ENCODE data around the gene CLDN4. TPM values are rescaled to one million over a fixed set of nuclear protein-coding genes. Genes with fewer than 3 reads are reported as not detected.
"Not testable (repeated sequence)": the region's sequence is repeated elsewhere in the genome, so short reads cannot be mapped to it uniquely, and the experiment has no call there.

Gene CLDN4
- total RNA-seq (100 to 1,000 TPM in 1 of 5 donors, 10 to 100 TPM in 3, not detected in 1; 15.6 to 523 (median 17.3) TPM), polyA plus RNA-seq (10 to 100 TPM in 2 of 3 donors, 1 to 10 TPM in 1; 2.4 to 51.2 (median 36.1) TPM)
- long read RNA-seq, donor 1, transcript CLDN4-201 (1 exons, 1,831 nt) = major isoform, 158 of 158 reads
- long read RNA-seq, donor 1, partial matches to known transcripts = 0 of 158 reads
- long read RNA-seq, donor 1, other reads (novel, unspliced or antisense) = 0 of 158 reads
- long read RNA-seq, donor 2, transcript CLDN4-201 (1 exons, 1,831 nt) = major isoform, 65 of 65 reads
- long read RNA-seq, donor 2, partial matches to known transcripts = 0 of 65 reads
- long read RNA-seq, donor 2, other reads (novel, unspliced or antisense) = 0 of 65 reads
- long read RNA-seq, donor 3, transcript CLDN4-201 (1 exons, 1,831 nt) = major isoform, 132 of 132 reads
- long read RNA-seq, donor 3, partial matches to known transcripts = 0 of 132 reads
- long read RNA-seq, donor 3, other reads (novel, unspliced or antisense) = 0 of 132 reads
- long read RNA-seq, donor 4, transcript CLDN4-201 (1 exons, 1,831 nt) = major isoform, 5 of 5 reads
- long read RNA-seq, donor 4, partial matches to known transcripts = 0 of 5 reads
- long read RNA-seq, donor 4, other reads (novel, unspliced or antisense) = 0 of 5 reads
- long read RNA-seq, donor 5, transcript CLDN4-201 (1 exons, 1,831 nt) = major isoform, 71 of 71 reads
- long read RNA-seq, donor 5, partial matches to known transcripts = 0 of 71 reads
- long read RNA-seq, donor 5, other reads (novel, unspliced or antisense) = 0 of 71 reads
- long read RNA-seq, donor 6, transcript CLDN4-201 (1 exons, 1,831 nt) = major isoform, 148 of 155 reads
- long read RNA-seq, donor 6, partial matches to known transcripts = 7 of 155 reads
- long read RNA-seq, donor 6, other reads (novel, unspliced or antisense) = 0 of 155 reads
- long read RNA-seq, donor 7, transcript CLDN4-201 (1 exons, 1,831 nt) = major isoform, 121 of 121 reads
- long read RNA-seq, donor 7, partial matches to known transcripts = 0 of 121 reads
- long read RNA-seq, donor 7, other reads (novel, unspliced or antisense) = 0 of 121 reads
- long read RNA-seq, donor 8, transcript CLDN4-201 (1 exons, 1,831 nt) = major isoform, 116 of 121 reads
- long read RNA-seq, donor 8, partial matches to known transcripts = 0 of 121 reads
- long read RNA-seq, donor 8, other reads (novel, unspliced or antisense) = 5 of 121 reads
- long read RNA-seq, donor 9, transcript CLDN4-201 (1 exons, 1,831 nt) = major isoform, 35 of 35 reads
- long read RNA-seq, donor 9, partial matches to known transcripts = 0 of 35 reads
- long read RNA-seq, donor 9, other reads (novel, unspliced or antisense) = 0 of 35 reads
- long read RNA-seq, donor 10, transcript CLDN4-201 (1 exons, 1,831 nt) = major isoform, 187 of 187 reads
- long read RNA-seq, donor 10, partial matches to known transcripts = 0 of 187 reads
- long read RNA-seq, donor 10, other reads (novel, unspliced or antisense) = 0 of 187 reads

DNA sequence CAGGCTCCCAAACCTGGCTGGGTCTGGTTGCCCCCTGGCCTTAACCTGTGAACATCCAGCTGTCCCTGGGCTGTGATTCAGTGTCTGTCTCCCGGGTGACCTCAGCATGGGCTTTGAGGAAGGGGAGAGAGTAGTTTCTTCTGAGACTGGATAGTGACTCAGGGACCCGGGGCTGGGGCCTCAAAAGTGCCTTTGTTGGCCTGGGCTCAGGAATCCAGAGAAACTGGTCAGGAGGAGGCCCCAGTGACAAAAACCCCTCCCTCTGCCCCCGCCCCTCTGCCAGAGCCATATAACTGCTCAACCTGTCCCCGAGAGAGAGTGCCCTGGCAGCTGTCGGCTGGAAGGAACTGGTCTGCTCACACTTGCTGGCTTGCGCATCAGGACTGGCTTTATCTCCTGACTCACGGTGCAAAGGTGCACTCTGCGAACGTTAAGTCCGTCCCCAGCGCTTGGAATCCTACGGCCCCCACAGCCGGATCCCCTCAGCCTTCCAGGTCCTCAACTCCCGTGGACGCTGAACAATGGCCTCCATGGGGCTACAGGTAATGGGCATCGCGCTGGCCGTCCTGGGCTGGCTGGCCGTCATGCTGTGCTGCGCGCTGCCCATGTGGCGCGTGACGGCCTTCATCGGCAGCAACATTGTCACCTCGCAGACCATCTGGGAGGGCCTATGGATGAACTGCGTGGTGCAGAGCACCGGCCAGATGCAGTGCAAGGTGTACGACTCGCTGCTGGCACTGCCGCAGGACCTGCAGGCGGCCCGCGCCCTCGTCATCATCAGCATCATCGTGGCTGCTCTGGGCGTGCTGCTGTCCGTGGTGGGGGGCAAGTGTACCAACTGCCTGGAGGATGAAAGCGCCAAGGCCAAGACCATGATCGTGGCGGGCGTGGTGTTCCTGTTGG lies at the start of gene CLDN4:
Gene CLDN4, plus strand, starts transcription at position 316 of the 903 bp plus-strand sequence. Its CDS starts 206 bp downstream, at position 522.
- peaks cover 20 to 69% (median 64%) of the 10 kb centered on the region in 4 donors for H3K4me1 ChIP-seq
- H3K4me3 ChIP-seq = peak within 1 kb of the TSS in 3 of 4 donors; percentile 22 to 46 (median 41)
- TF ChIP-seq EP300 (IDR thresholded peaks at IDR 0.05) (no peak), POLR2AphosphoS5 (IDR thresholded peaks at IDR 0.05) (peak in 2 of 3 donors; percentile 89 to 90), POLR2A (IDR thresholded peaks at IDR 0.05) (peak in 1 of 4 donors; percentile 33)
- H3K36me3 ChIP-seq = no peaks in the 10 kb centered on the region
- H3K9me3 ChIP-seq = no peaks in the 10 kb centered on the region
- intact Hi-C loops (cut with DNase I; ENCODE audit: low total_unique reads) = no loop called here
- H3K27me3 ChIP-seq = peaks cover 0 to 61% (median 10%) of the 10 kb centered on the region in 3 donors
- peak within 1 kb of the TSS; percentile 41 to 86 (median 71) for H3K27ac ChIP-seq
- 28 to 59% (median 36%) methylated on average over 13 to 42 of the region's 42 CpGs for WGBS, 5 donors
- peak; percentile 85 to 95 for DNase-seq

GRCh38 chr7:73786588-73786987 lies 44.2 kb upstream of the CLDN4 start:
- Histone ChIP-seq H3K4me1 (no peaks in the 10 kb centered on the region), H3K4me3 (no peak overlapping the region), H3K36me3 (no peaks in the 10 kb centered on the region), H3K27ac (no peak overlapping the region), H3K9me3 (peaks cover 0 to 19% (median 6%) of the 10 kb centered on the region in 4 donors), H3K27me3 (peaks cover 0 to 61% (median 10%) of the 10 kb centered on the region in 3 donors)
- intact Hi-C loops (cut with DNase I; ENCODE audit: low total_unique reads) = no loop called here
- WGBS, 5 donors = 77 to 92% (median 88%) methylated on average over 1 of the region's 1 CpG
- TF ChIP-seq EP300 (IDR thresholded peaks at IDR 0.05) (no peak), POLR2AphosphoS5 (IDR thresholded peaks at IDR 0.05) (no peak), POLR2A (IDR thresholded peaks at IDR 0.05) (no peak)
- TF ChIP-seq, protein P1, sequence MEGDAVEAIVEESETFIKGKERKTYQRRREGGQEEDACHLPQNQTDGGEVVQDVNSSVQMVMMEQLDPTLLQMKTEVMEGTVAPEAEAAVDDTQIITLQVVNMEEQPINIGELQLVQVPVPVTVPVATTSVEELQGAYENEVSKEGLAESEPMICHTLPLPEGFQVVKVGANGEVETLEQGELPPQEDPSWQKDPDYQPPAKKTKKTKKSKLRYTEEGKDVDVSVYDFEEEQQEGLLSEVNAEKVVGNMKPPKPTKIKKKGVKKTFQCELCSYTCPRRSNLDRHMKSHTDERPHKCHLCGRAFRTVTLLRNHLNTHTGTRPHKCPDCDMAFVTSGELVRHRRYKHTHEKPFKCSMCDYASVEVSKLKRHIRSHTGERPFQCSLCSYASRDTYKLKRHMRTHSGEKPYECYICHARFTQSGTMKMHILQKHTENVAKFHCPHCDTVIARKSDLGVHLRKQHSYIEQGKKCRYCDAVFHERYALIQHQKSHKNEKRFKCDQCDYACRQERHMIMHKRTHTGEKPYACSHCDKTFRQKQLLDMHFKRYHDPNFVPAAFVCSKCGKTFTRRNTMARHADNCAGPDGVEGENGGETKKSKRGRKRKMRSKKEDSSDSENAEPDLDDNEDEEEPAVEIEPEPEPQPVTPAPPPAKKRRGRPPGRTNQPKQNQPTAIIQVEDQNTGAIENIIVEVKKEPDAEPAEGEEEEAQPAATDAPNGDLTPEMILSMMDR (IDR thresholded peaks at IDR 0.05) = no peak
- no peak for DNase-seq

- intact Hi-C loops (cut with DNase I; ENCODE audit: low total_unique reads); H3K27ac ChIP-seq: not testable (repeated sequence)
These were observed 43.1 kb upstream of the CLDN4 start for GRCh38 chr7:73787786-73788048.

DNA sequence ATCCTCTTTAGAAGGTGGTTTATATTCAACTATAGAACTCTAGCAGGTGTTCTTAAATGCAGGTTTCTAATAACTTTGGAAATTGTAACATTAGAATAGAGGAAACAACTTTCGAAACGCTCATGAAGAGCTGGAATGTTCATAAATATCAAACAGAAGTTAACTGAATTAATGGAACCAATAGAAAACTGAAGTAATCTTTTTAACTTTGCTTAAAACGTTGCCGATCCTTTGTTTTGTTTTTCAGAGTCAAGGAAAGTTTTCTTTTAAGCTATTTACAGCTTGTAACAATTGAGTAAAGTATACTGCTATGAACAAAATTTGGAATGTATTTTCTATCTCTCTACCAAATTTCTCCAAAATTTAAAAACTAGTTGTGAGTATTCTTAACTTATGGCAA lies 41.7 kb upstream of the CLDN4 start:
- Histone ChIP-seq H3K27me3 (peaks cover 0 to 77% (median 20%) of the 10 kb centered on the region in 3 donors), H3K4me1 (peaks cover 4 to 14% (median 11%) of the 10 kb centered on the region in 4 donors), H3K9me3 (peaks cover 0 to 19% (median 6%) of the 10 kb centered on the region in 4 donors), H3K27ac (no peak overlapping the region), H3K4me3 (no peak overlapping the region), H3K36me3 (no peaks in the 10 kb centered on the region)
- no peak for DNase-seq
- TF ChIP-seq EP300 (IDR thresholded peaks at IDR 0.05) (no peak), POLR2AphosphoS5 (IDR thresholded peaks at IDR 0.05) (no peak), POLR2A (IDR thresholded peaks at IDR 0.05) (no peak)
- TF ChIP-seq, protein P1 (IDR thresholded peaks at IDR 0.05) = no peak
- 82 to 93% (median 90%) methylated on average over 4 of the region's 4 CpGs for WGBS, 5 donors
- intact Hi-C loops (cut with DNase I; ENCODE audit: low total_unique reads) = no loop called here

More at GRCh38 chr7:73787786-73788048, 43.1 kb upstream of the CLDN4 start:
- H3K4me1 ChIP-seq, H3K4me3 ChIP-seq, DNase-seq, H3K36me3 ChIP-seq: not testable (repeated sequence)
- WGBS, 5 donors = 78 to 96% (median 84%) methylated on average over 1 of the region's 1 CpG
- Histone ChIP-seq H3K9me3 (peaks cover 0 to 19% (median 6%) of the 10 kb centered on the region in 4 donors), H3K27me3 (peaks cover 0 to 72% (median 18%) of the 10 kb centered on the region in 3 donors)

GRCh38 chr7:73791170-73791690 lies 39.6 kb upstream of the CLDN4 start:
- WGBS, 5 donors = 85 to 98% (median 89%) methylated on average over 7 of the region's 7 CpGs
- H3K9me3 ChIP-seq = peaks cover 0 to 24% (median 6%) of the 10 kb centered on the region in 4 donors
- H3K4me1 ChIP-seq = peaks cover 5 to 16% (median 14%) of the 10 kb centered on the region in 4 donors
- peaks cover 0 to 78% (median 18%) of the 10 kb centered on the region in 3 donors for H3K27me3 ChIP-seq
- intact Hi-C loops (cut with DNase I; ENCODE audit: low total_unique reads); DNase-seq; H3K4me3 ChIP-seq; H3K36me3 ChIP-seq; H3K27ac ChIP-seq: not testable (repeated sequence)

GRCh38 chr7:73795188-73795587 lies 35.6 kb upstream of the CLDN4 start:
- DNase-seq; H3K4me3 ChIP-seq; H3K36me3 ChIP-seq; H3K27ac ChIP-seq; intact Hi-C loops (cut with DNase I; ENCODE audit: low total_unique reads); H3K9me3 ChIP-seq: not testable (repeated sequence)
- peaks cover 5 to 16% (median 14%) of the 10 kb centered on the region in 4 donors for H3K4me1 ChIP-seq
- H3K27me3 ChIP-seq = peaks cover 0 to 71% (median 28%) of the 10 kb centered on the region in 3 donors

- H3K4me3 ChIP-seq; H3K27ac ChIP-seq; intact Hi-C loops (cut with DNase I; ENCODE audit: low total_unique reads): not testable (repeated sequence)
These were observed 34.1 kb upstream of the CLDN4 start for GRCh38 chr7:73796656-73797055.

More at GRCh38 chr7:73796656-73797055, 34.1 kb upstream of the CLDN4 start:
- Histone ChIP-seq H3K27me3 (peaks cover 0 to 67% (median 25%) of the 10 kb centered on the region in 3 donors), H3K4me1 (peaks cover 5 to 16% (median 14%) of the 10 kb centered on the region in 4 donors)
- not testable (repeated sequence) for DNase-seq, H3K36me3 ChIP-seq, H3K9me3 ChIP-seq
- 41 to 81% (median 60%) methylated on average over 2 to 6 of the region's 6 CpGs for WGBS, 5 donors

Measured in stomach (tissue), 19 donors.